H9 (cell line): ENCODE data around the gene EYA4. TPM values are rescaled to one million over a fixed set of nuclear protein-coding genes. Genes with fewer than 3 reads are reported as not detected.

Source experiments
- DNase-seq: peaks from one replicate; pipeline ENCODE4 v3.0.0-alpha.2; 2017
- H2AFZ ChIP-seq: one replicate; pipeline ENCODE4 v1.6.1; 2013; ENCODE audit warnings: mild to moderate bottlenecking, low read length, control low read depth, moderate library complexity
- H2AK5ac ChIP-seq: 2 replicates; pipeline ENCODE4 v1.6.1; 2013; ENCODE audit warnings: low read length, control low read depth, mixed read lengths; ENCODE audit not compliant: insufficient read length
- H2BK120ac ChIP-seq: one replicate; pipeline ENCODE4 v1.6.1; 2013; ENCODE audit warnings: low read depth, mild to moderate bottlenecking, low read length, control low read depth, inconsistent platforms; ENCODE audit not compliant: poor library complexity, severe bottlenecking
- H2BK12ac ChIP-seq: 2 replicates; pipeline ENCODE4 v1.6.1; 2013; ENCODE audit warnings: low read length, control low read depth, mixed read lengths, low read depth; ENCODE audit not compliant: insufficient read length
- H2BK15ac ChIP-seq: 2 replicates; pipeline ENCODE4 v1.6.1; 2013; ENCODE audit warnings: low read depth, low read length, control low read depth
- H2BK20ac ChIP-seq: one replicate; pipeline ENCODE4 v1.6.1; 2013; ENCODE audit warnings: low read depth, mild to moderate bottlenecking, low read length, control low read depth, inconsistent platforms; ENCODE audit not compliant: poor library complexity, severe bottlenecking
- H2BK5ac ChIP-seq: 2 replicates; pipeline ENCODE4 v1.6.1; 2013; ENCODE audit warnings: low read length, control low read depth, mixed read lengths; ENCODE audit not compliant: insufficient read length
- H3K14ac ChIP-seq: 2 replicates; pipeline ENCODE4 v1.6.1; 2013; ENCODE audit warnings: low read length, control low read depth; ENCODE audit not compliant: insufficient read depth
- H3K18ac ChIP-seq: 2 replicates; pipeline ENCODE4 v1.6.1; 2013; ENCODE audit warnings: low read depth, mild to moderate bottlenecking, mixed read lengths, low read length, control low read depth; ENCODE audit not compliant: insufficient read length
- H3K23ac ChIP-seq: 2 replicates; pipeline ENCODE4 v1.6.1; 2013; ENCODE audit warnings: low read length, control low read depth, mixed read lengths, low read depth; ENCODE audit not compliant: insufficient read length
- H3K23me2 ChIP-seq: 2 replicates; pipeline ENCODE4 v1.6.1; 2013; ENCODE audit warnings: low read depth, mild to moderate bottlenecking, mixed read lengths, low read length, control low read depth; ENCODE audit not compliant: insufficient read length, poor library complexity, severe bottlenecking
- H3K27ac ChIP-seq: 2 replicates; pipeline ENCODE4 v1.5.1; 2013; ENCODE audit warnings: low read length, control low read depth, mixed read lengths, low read depth; ENCODE audit not compliant: insufficient read length
- H3K27me3 ChIP-seq: 2 replicates; pipeline ENCODE4 v1.6.1; 2013; ENCODE audit warnings: low read length, control low read depth, inconsistent platforms; ENCODE audit not compliant: insufficient read depth
- H3K4ac ChIP-seq: 2 replicates; pipeline ENCODE4 v1.6.1; 2013; ENCODE audit warnings: low read depth, mild to moderate bottlenecking, control low read depth, inconsistent platforms, low read length, moderate library complexity
- H3K4me1 ChIP-seq: 2 replicates; pipeline ENCODE4 v1.6.1; 2013; ENCODE audit warnings: low read length, control low read depth, inconsistent platforms; ENCODE audit not compliant: insufficient read depth
- H3K4me2 ChIP-seq: 2 replicates; pipeline ENCODE4 v1.6.1; 2013; ENCODE audit warnings: low read length, control low read depth, mixed read lengths; ENCODE audit not compliant: insufficient read length, insufficient read depth
- H3K56ac ChIP-seq: 2 replicates; pipeline ENCODE4 v1.6.1; 2013; ENCODE audit warnings: low read depth, mild to moderate bottlenecking, mixed read lengths, low read length, control low read depth; ENCODE audit not compliant: insufficient read length
- H3K79me1 ChIP-seq: 2 replicates; pipeline ENCODE4 v1.6.1; 2013; ENCODE audit warnings: low read depth, mild to moderate bottlenecking, moderate library complexity, low read length, control low read depth, inconsistent platforms; ENCODE audit not compliant: insufficient read depth, poor library complexity, severe bottlenecking
- H3K79me2 ChIP-seq: 2 replicates; pipeline ENCODE4 v1.6.1; 2013; ENCODE audit warnings: low read length, control low read depth, inconsistent platforms; ENCODE audit not compliant: insufficient read depth
- H3K9ac ChIP-seq: 2 replicates; pipeline ENCODE4 v1.6.1; 2013; ENCODE audit warnings: low read length, control low read depth, mixed read lengths; ENCODE audit not compliant: insufficient read length; ENCODE audit errors: extremely low read depth
- H3K9me3 ChIP-seq: one replicate; pipeline ENCODE4 v1.6.1; 2013; ENCODE audit warnings: low read depth, low read length, inconsistent platforms; ENCODE audit not compliant: control insufficient read depth
- H3T11ph ChIP-seq: one replicate; pipeline ENCODE4 v1.6.1; 2013; ENCODE audit warnings: mild to moderate bottlenecking, low read length, control low read depth, inconsistent platforms
- H4K20me1 ChIP-seq: one replicate; pipeline ENCODE4 v1.6.1; 2013; ENCODE audit not compliant: control insufficient read depth, insufficient read length, insufficient read depth
- H4K5ac ChIP-seq: 2 replicates; pipeline ENCODE4 v1.6.1; 2013; ENCODE audit warnings: low read depth, mild to moderate bottlenecking, mixed read lengths, low read length, control low read depth; ENCODE audit not compliant: insufficient read length
- H4K8ac ChIP-seq: replicated peaks from 2 replicates; pipeline ENCODE4 v1.6.1; 2013; ENCODE audit warnings: low read length, control low read depth, mixed read lengths, low read depth; ENCODE audit not compliant: insufficient read length
- H4K91ac ChIP-seq: 2 replicates; pipeline ENCODE4 v1.6.1; 2013; ENCODE audit warnings: low read depth, mild to moderate bottlenecking, moderate library complexity, mixed read lengths, low read length, control low read depth; ENCODE audit not compliant: insufficient read length
- H3K27ac Mint-ChIP-seq, 3 experiments: 2 replicates in 2 of 3; 3 replicates in 1 of 3; pipeline ENCODE4 v1.8.0; 2020 to 2021; ENCODE audit warnings: mixed read lengths in 3 of 3, mild to moderate bottlenecking in 1 of 3, moderate library complexity in 1 of 3
- H3K27me3 Mint-ChIP-seq: 2 replicates; pipeline ENCODE4 v1.8.0; 2021; ENCODE audit warnings: low read depth, mild to moderate bottlenecking, moderate library complexity, mixed read lengths
- H3K36me3 Mint-ChIP-seq, 3 experiments: 2 replicates in 2 of 3; 3 replicates in 1 of 3; pipeline ENCODE4 v1.8.0; 2020 to 2021; ENCODE audit warnings: low read depth in 3 of 3, mixed read lengths in 3 of 3; ENCODE audit not compliant: insufficient read depth in 1 of 3
- H3K4me1 Mint-ChIP-seq, 2 experiments: 2 replicates each; pipeline ENCODE4 v1.8.0; 2020; ENCODE audit warnings: mixed read lengths in 2 of 2
- H3K4me3 Mint-ChIP-seq, 2 experiments: 2 replicates in 1 of 2; 3 replicates in 1 of 2; pipeline ENCODE4 v1.8.0; 2020 to 2021; ENCODE audit warnings: mild to moderate bottlenecking in 2 of 2, mixed read lengths in 2 of 2, moderate library complexity in 1 of 2
- H3K9me3 Mint-ChIP-seq, 2 experiments: 2 replicates in 1 of 2; 3 replicates in 1 of 2; pipeline ENCODE4 v1.8.0; 2020; ENCODE audit warnings: mild to moderate bottlenecking in 2 of 2, mixed read lengths in 2 of 2, moderate library complexity in 1 of 2
- CTCF ChIP-seq: fragments of 200-600 bp; sonication (generic); conservative IDR thresholded peaks from 3 replicates; pipeline ENCODE4 v1.8.0; 2021; ENCODE audit warnings: antibody characterized with exemption, mild to moderate bottlenecking
- WGBS: extraction: QIAGEN DNeasy Blood & Tissue Kit; methylation state at CpG from one replicate; pipeline ENCODE4 v1.1.7; 2013; ENCODE audit warnings: missing lambda C conversion rate, low lambda C conversion rate, mixed read lengths; ENCODE audit not compliant: insufficient read length; ENCODE audit errors: extremely low coverage; 5-methylcytosine and 5-hydroxymethylcytosine counted together
- total RNA-seq: library from RNA; stranded (reverse); gene quantifications from 2 replicates; pipeline ENCODE4 v1.2.1, GENCODE V29; 2021

Gene EYA4
- total RNA-seq, 1 experiment from 2014 or later = 0.26 TPM

GRCh38 chr6:133230052-133230451 is 11.1 kb upstream of the EYA4 start:
- Histone ChIP-seq H4K20me1 (no peaks in the 10 kb centered on the region), H3K23ac (no peak overlapping the region), H3K9me3 (no peaks in the 10 kb centered on the region), H3K18ac (no peak overlapping the region), H3K79me2 (no peaks in the 10 kb centered on the region), H3K27ac (no peak overlapping the region), H2AK5ac (no peak overlapping the region), H3K27me3 (no peaks in the 10 kb centered on the region), H2BK15ac (no peak overlapping the region), H3K23me2 (no peaks in the 10 kb centered on the region), H3K56ac (no peak overlapping the region), H3T11ph (no peak overlapping the region), H3K79me1 (no peaks in the 10 kb centered on the region), H3K9ac (no peak overlapping the region), H4K5ac (no peak overlapping the region), H2BK20ac (no peak overlapping the region), H2BK120ac (no peak overlapping the region), H2BK12ac (no peak overlapping the region), H4K91ac (no peak overlapping the region), H2AFZ (no peak overlapping the region), H2BK5ac (no peak overlapping the region), H3K4me1 (no peaks in the 10 kb centered on the region), H3K14ac (no peak overlapping the region), H4K8ac (no peak overlapping the region), H3K4ac (no peak overlapping the region), H3K4me2 (no peak overlapping the region)
- WGBS = no CpG with 5 or more reads among the region's 1 CpG
- no peak for TF ChIP-seq CTCF
- H3K27ac Mint-ChIP-seq = no peak overlapping the region
- no peak for DNase-seq
- peaks cover 0 to 6% (median 2%) of the 10 kb centered on the region in 3 experiments; a peak in 2 of 7 replicates for H3K36me3 Mint-ChIP-seq
- H3K4me3 Mint-ChIP-seq = no peak overlapping the region
- no peaks in the 10 kb centered on the region; the same call in 1 of the 2 replicates for H3K27me3 Mint-ChIP-seq
- H3K9me3 Mint-ChIP-seq = peaks cover 4 to 5% of the 10 kb centered on the region in 2 experiments; a peak in 2 of 5 replicates
- no peaks in the 10 kb centered on the region for H3K4me1 Mint-ChIP-seq
